ENCODE data around the gene TXNL4B. TPM values are rescaled to one million over a fixed set of nuclear protein-coding genes. Genes with fewer than 3 reads are reported as not detected.

Gene TXNL4B
- total and polyA plus RNA-seq, 8 donors, result 5.3 to 9.6 (median 6.9) TPM

- TF ChIP-seq, protein P1, sequence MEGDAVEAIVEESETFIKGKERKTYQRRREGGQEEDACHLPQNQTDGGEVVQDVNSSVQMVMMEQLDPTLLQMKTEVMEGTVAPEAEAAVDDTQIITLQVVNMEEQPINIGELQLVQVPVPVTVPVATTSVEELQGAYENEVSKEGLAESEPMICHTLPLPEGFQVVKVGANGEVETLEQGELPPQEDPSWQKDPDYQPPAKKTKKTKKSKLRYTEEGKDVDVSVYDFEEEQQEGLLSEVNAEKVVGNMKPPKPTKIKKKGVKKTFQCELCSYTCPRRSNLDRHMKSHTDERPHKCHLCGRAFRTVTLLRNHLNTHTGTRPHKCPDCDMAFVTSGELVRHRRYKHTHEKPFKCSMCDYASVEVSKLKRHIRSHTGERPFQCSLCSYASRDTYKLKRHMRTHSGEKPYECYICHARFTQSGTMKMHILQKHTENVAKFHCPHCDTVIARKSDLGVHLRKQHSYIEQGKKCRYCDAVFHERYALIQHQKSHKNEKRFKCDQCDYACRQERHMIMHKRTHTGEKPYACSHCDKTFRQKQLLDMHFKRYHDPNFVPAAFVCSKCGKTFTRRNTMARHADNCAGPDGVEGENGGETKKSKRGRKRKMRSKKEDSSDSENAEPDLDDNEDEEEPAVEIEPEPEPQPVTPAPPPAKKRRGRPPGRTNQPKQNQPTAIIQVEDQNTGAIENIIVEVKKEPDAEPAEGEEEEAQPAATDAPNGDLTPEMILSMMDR (IDR thresholded peaks at IDR 0.05), result no peak
- H3K27me3 ChIP-seq, result no peaks in the 10 kb centered on the region
- 96 to 99% methylated on average over 23 of the region's 23 CpGs for WGBS, 2 donors
- no peak for DNase-seq
- H3K4me3 ChIP-seq, result no peak overlapping the region
- FAIRE-seq, result no peak
- intact Hi-C loops (cut with DNase I), result no loop called here
- H3K9me3 ChIP-seq, result no peaks in the 10 kb centered on the region
- no peaks in the 10 kb centered on the region for H3K4me1 ChIP-seq
- H3K36me3 ChIP-seq, result peaks cover 9 to 68% (median 26%) of the 10 kb centered on the region in 3 donors
- ATAC-seq, result no peak
- H3K27ac ChIP-seq, result no peak overlapping the region
These were observed 17.5 kb upstream of the TXNL4B start for GRCh38 chr16:72110662-72111615.

- intact Hi-C loops (cut with DNase I), result no loop called here
- Histone ChIP-seq H3K36me3 (peaks cover 12 to 76% (median 32%) of the 10 kb centered on the region in 3 donors), H3K4me3 (no peak overlapping the region), H3K27ac (no peak overlapping the region), H3K9me3 (no peaks in the 10 kb centered on the region), H3K27me3 (no peaks in the 10 kb centered on the region), H3K4me1 (no peaks in the 10 kb centered on the region)
- DNase-seq, result no peak
- ATAC-seq, result no peak
- 86 to 87% methylated on average over 12 of the region's 12 CpGs for WGBS, 2 donors
- TF ChIP-seq, protein P1 (IDR thresholded peaks at IDR 0.05), result no peak
- no peak for FAIRE-seq
These were observed 16.6 kb upstream of the TXNL4B start for GRCh38 chr16:72109966-72110530.

DNA sequence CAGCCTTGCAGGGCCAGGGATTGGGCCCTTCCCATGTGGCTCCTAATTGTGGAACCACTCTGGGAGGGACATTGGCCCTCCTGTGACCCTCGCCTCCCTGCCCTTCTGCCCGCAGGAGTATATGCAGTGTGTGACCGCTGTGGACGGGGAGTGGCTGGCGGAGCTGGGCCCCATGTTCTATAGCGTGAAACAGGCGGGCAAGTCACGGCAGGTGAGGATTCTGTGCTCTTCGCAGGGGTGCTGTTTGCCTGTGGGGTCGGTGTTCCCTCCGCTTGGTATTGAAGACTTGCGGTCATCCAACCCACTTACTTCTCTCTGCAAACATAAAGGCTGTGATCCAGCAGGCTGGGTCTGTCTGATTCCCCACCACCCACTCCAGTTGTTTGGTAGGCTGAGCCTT lies 15.9 kb upstream of the TXNL4B start:
- Histone ChIP-seq H3K9me3 (no peaks in the 10 kb centered on the region), H3K4me1 (no peaks in the 10 kb centered on the region), H3K27me3 (no peaks in the 10 kb centered on the region), H3K27ac (no peak overlapping the region), H3K36me3 (peaks cover 12 to 84% (median 38%) of the 10 kb centered on the region in 3 donors), H3K4me3 (no peak overlapping the region)
- no peak for DNase-seq
- WGBS, 2 donors, result 95 to 98% methylated on average over 12 of the region's 12 CpGs
- intact Hi-C loops (cut with DNase I), result no loop called here
- ATAC-seq, result no peak
- TF ChIP-seq, protein P1 (IDR thresholded peaks at IDR 0.05), result no peak
- FAIRE-seq, result no peak

DNA sequence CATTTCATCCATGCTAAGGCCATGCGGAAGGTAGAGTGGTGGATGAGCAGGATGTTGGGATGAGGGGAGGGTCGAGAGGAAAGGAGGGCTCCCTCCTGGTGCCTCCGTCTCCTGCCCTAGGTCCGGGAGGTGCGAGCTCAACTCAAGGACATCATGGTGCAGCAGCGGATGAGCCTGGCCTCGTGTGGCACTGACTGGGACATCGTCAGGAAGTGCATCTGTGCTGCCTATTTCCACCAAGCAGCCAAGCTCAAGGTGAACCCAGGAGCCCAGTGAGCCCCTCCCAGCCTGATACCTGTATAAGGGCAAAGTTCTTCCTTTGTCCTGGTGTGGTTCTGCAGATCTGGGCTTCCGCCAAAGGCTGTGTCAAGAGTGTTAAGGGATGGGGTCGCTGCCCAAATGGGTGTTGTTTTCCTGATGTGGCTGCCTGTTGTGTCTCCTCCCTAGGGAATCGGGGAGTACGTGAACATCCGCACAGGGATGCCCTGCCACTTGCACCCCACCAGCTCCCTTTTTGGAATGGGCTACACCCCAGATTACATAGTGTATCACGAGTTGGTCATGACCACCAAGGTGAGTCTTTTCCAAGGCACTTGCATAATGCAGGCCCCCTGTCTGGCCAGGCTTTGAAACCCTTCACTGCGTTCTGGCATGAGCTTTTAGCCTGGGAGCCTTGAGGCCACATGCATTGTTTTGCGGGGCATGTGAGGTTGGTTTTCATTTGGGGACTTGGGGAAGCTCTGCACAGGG lies 15.1 kb upstream of the TXNL4B start:
- ATAC-seq (no peak), FAIRE-seq (no peak), DNase-seq (no peak)
- H3K4me1 ChIP-seq, result no peaks in the 10 kb centered on the region
- H3K9me3 ChIP-seq, result no peaks in the 10 kb centered on the region
- no peak overlapping the region for H3K27ac ChIP-seq
- H3K36me3 ChIP-seq, result peaks cover 12 to 91% (median 46%) of the 10 kb centered on the region in 3 donors
- H3K27me3 ChIP-seq, result no peaks in the 10 kb centered on the region
- TF ChIP-seq, protein P1 (IDR thresholded peaks at IDR 0.05), result no peak
- H3K4me3 ChIP-seq, result no peak overlapping the region
- WGBS, 2 donors, result 82 to 84% methylated on average over 16 of the region's 16 CpGs
- intact Hi-C loops (cut with DNase I), result no loop called here

All from pancreas (tissue), 10 donors.